ENCODE measurements around the gene MAN1C1. TPM values are rescaled to one million over a fixed set of nuclear protein-coding genes. Genes with fewer than 3 reads are reported as not detected.

MAN1C1 gene
- total RNA-seq, 4 donors from 2014 or later: 11.0 to 20.9 (median 15.9) TPM

- no peak for TF ChIP-seq CTCF (IDR thresholded peaks at IDR 0.05; ENCODE audit: low read depth)
Observed at GRCh38 chr1:25769625-25770383, 153.2 kb downstream of the MAN1C1 start.

DNA sequence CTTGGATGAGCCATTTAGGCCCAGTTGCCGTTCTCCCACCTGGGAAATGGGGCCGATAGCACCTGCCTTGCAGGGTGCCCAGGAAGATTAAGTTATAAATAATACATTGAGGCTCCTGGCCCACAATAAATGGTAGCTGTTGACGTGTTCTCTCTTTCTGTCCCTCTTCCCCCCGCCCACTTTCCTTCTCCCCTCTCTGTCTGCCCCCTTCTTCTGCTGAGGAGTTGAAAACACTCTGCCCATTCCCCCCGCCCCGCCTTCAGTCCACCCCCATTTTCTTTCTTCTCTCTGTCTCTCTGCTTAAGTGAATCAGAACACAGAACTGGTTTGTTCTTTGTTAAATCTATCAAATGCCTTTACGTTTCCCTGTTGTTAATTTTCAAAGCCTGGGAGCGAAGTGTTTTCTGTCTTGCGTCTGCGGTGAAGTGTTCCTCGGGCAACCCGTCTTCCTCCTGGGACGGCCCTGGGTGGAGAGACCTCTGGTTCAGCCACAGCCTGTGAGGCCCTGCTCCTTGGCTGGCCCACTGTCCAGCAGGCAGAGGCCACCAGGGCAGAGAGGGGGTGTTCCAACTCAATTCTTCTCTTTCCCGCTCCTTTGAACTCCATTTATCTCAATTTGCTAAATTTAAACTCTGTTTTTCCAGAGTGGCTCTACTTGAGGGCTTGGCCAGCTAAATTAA is 154.1 kb downstream of the MAN1C1 start:
- no peak for TF ChIP-seq CTCF (IDR thresholded peaks at IDR 0.05; ENCODE audit: low read depth)

GRCh38 chr1:25771221-25772114 is 154.9 kb downstream of the MAN1C1 start:
- TF ChIP-seq CTCF (IDR thresholded peaks at IDR 0.05; ENCODE audit: low read depth): no peak

DNA sequence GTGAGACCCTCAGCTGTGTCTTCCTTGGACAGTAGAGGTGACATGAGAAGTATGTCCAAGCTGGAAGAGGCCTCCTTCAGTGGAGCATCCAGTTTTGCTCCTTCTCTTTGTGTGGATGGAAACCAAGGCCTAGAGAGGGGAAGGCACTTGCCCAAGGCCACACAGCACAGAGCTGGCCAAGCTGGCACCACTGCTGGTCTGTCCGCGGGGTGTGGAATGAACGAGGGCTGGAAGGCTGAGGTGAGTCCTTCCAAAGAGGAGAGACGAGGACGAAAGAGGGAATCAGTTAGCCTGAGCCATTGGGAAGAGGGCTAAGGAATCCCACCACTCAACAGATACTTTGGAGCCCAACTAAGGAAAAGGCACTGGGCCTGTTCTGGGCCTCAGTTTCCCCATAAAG is 155.6 kb downstream of the MAN1C1 start:
- TF ChIP-seq CTCF (IDR thresholded peaks at IDR 0.05; ENCODE audit: low read depth): no peak

GRCh38 chr1:25772692-25773245 is 156.2 kb downstream of the MAN1C1 start:
- TF ChIP-seq CTCF (IDR thresholded peaks at IDR 0.05; ENCODE audit: low read depth): no peak

DNA sequence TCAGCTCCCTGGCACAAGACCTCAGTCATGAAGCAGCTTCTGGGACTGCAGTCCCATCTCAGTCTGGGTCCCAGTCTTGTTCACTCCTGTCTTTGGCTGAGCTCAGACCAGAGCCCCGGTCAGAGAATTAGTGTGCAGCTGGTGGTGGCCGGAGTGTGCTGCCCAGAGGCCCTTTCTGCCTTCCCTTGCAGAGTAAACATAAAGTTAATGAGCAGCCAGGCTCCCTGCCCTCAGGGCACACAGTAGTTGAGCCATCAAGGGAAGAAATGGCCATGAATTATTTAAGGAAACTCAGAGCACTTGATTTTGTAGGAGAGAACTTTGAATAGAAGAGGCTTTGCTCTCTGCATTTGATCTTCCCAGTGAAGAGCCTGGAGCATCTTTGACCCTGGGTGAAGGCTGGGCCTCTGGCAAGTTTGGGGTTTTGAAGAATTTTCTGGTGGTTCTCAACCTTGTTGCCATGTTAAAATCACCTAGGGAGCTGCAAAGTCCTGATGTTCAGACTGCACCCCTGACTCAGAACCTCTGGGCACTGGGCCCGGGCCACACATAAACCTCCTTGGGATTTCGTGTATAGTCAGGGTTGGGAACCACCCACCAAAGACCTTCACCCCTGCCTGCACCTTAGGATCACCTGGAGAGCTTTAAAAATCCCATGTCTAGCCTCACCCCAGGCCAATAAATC is 157.0 kb downstream of the MAN1C1 start:
- TF ChIP-seq CTCF (IDR thresholded peaks at IDR 0.05; ENCODE audit: low read depth): no peak

All from subcutaneous adipose tissue (tissue), 4 donors.